WTC11 (cell line): Measurements from ENCODE around the gene ZNF398. TPM values are rescaled to one million over a fixed set of nuclear protein-coding genes. Genes with fewer than 3 reads are reported as not detected.

Source experiments
- ATAC-seq: fragments of 200-7000 bp; cut with Tn5 transposase; 2 replicates; pipeline ENCODE4 v1.10.0; 2021; ENCODE audit warnings: mild to moderate bottlenecking, moderate library complexity
- CTCF ChIA-PET: fragments of 300-600 bp; sonication (Branson Sonifier 250); formaldehyde crosslinking; loops from one replicate; lab custom pipeline; 2021; ENCODE audit warnings: antibody characterized with exemption; lab: Charles Lee
- POLR2A ChIA-PET: fragments of 350-600 bp; sonication (Branson Sonifier 250); formaldehyde crosslinking; loops from one replicate; lab custom pipeline; 2021; ENCODE audit warnings: antibody characterized with exemption; lab: Charles Lee
- DNase-seq: peaks from one replicate; pipeline ENCODE4 v3.0.0; 2021; ENCODE audit warnings: low spot score
- H3K27ac Mint-ChIP-seq: 2 replicates; pipeline ENCODE4 v1.8.0; 2021; ENCODE audit warnings: mixed read lengths
- H3K27me3 Mint-ChIP-seq: 2 replicates; pipeline ENCODE4 v1.8.0; 2021; ENCODE audit warnings: low read depth, mild to moderate bottlenecking, moderate library complexity, mixed read lengths
- H3K36me3 Mint-ChIP-seq: 2 replicates; pipeline ENCODE4 v1.8.0; 2021; ENCODE audit warnings: mixed read lengths
- H3K4me1 Mint-ChIP-seq: 2 replicates; pipeline ENCODE4 v1.8.0; 2022; ENCODE audit warnings: mixed read lengths
- H3K4me3 Mint-ChIP-seq: 2 replicates; pipeline ENCODE4 v1.8.0; 2021; ENCODE audit warnings: mild to moderate bottlenecking, moderate library complexity, mixed read lengths
- H3K9me3 Mint-ChIP-seq: 2 replicates; pipeline ENCODE4 v1.8.0; 2021; ENCODE audit warnings: mixed read lengths
- AFF4 ChIP-seq: sonication (generic); formaldehyde crosslinking; IDR thresholded peaks from 2 replicates; pipeline ENCODE4 v1.8.1; 2023; ENCODE audit warnings: mild to moderate bottlenecking, missing genetic modification reagents, borderline replicate concordance
- ARID4B ChIP-seq: sonication (generic); formaldehyde crosslinking; IDR thresholded peaks from 2 replicates; pipeline ENCODE4 v1.8.0; 2023; ENCODE audit warnings: missing genetic modification reagents, mild to moderate bottlenecking, borderline replicate concordance
- ELF4 ChIP-seq: sonication (generic); formaldehyde crosslinking; IDR thresholded peaks from 2 replicates; pipeline ENCODE4 v1.8.1; 2022; ENCODE audit warnings: low read depth, mild to moderate bottlenecking, moderate library complexity, missing genetic modification reagents
- MAX ChIP-seq: sonication (generic); formaldehyde crosslinking; IDR thresholded peaks from 2 replicates; pipeline ENCODE4 v1.8.0; 2022; ENCODE audit warnings: mild to moderate bottlenecking, missing genetic modification reagents
- NR1H2 ChIP-seq: sonication (generic); formaldehyde crosslinking; IDR thresholded peaks from 2 replicates; pipeline ENCODE4 v1.9.0; 2021; ENCODE audit warnings: mild to moderate bottlenecking, moderate library complexity, missing genetic modification reagents
- PRDM15 ChIP-seq: sonication (generic); formaldehyde crosslinking; IDR thresholded peaks from 2 replicates; pipeline ENCODE4 v1.8.0; 2022; ENCODE audit warnings: missing genetic modification reagents
- SMAD4 ChIP-seq: sonication (generic); formaldehyde crosslinking; IDR thresholded peaks from 2 replicates; pipeline ENCODE4 v1.8.0; 2022; ENCODE audit warnings: mild to moderate bottlenecking, missing genetic modification reagents
- TCF7 ChIP-seq: sonication (generic); formaldehyde crosslinking; IDR thresholded peaks from 2 replicates; pipeline ENCODE4 v1.8.0; 2022; ENCODE audit warnings: mild to moderate bottlenecking, low read depth, missing genetic modification reagents, moderate library complexity
- ZNF219 ChIP-seq: sonication (generic); formaldehyde crosslinking; IDR thresholded peaks from 2 replicates; pipeline ENCODE4 v1.8.0; 2023; ENCODE audit warnings: missing genetic modification reagents, mild to moderate bottlenecking, borderline replicate concordance
- ZNF423 ChIP-seq: fragments of 250-450 bp; sonication (Bioruptor Pico); IDR thresholded peaks from 2 replicates; pipeline ENCODE4 v2.1.2; 2022; ENCODE audit warnings: mild to moderate bottlenecking, moderate library complexity
- ZNF532 ChIP-seq: fragments of 250-450 bp; sonication (Bioruptor Pico); IDR thresholded peaks from 2 replicates; pipeline ENCODE4 v1.9.0; 2021; ENCODE audit warnings: mild to moderate bottlenecking, borderline replicate concordance
- total RNA-seq: library from RNA; stranded (reverse); gene quantifications from 3 replicates; pipeline ENCODE4 v1.2.3, GENCODE V29; 2021

Gene ZNF398
- total RNA-seq, 1 experiment from 2014 or later = 63.2 TPM

- H3K27ac Mint-ChIP-seq = no peak overlapping the region; the same call in 1 of the 2 replicates
- peaks cover 81% of the 10 kb centered on the region for H3K36me3 Mint-ChIP-seq
- POLR2A ChIA-PET = no interaction called here
- H3K4me3 Mint-ChIP-seq = no peak overlapping the region
- TF ChIP-seq TCF7 (CRISPR knock-in tag) = no peak
- TF ChIP-seq ELF4 (CRISPR knock-in tag) = no peak
- TF ChIP-seq ARID4B (CRISPR knock-in tag) = no peak
- no peak for TF ChIP-seq AFF4 (CRISPR knock-in tag)
- no peak for TF ChIP-seq ZNF532
- TF ChIP-seq PRDM15 (CRISPR knock-in tag) = no peak
- TF ChIP-seq MAX = no peak
- TF ChIP-seq SMAD4 (CRISPR knock-in tag) = no peak
- no peak for TF ChIP-seq ZNF219 (CRISPR knock-in tag)
- TF ChIP-seq ZNF423 (CRISPR knock-in tag) = no peak
- no peak for TF ChIP-seq NR1H2 (CRISPR knock-in tag)
- no peaks in the 10 kb centered on the region for H3K9me3 Mint-ChIP-seq
- peaks cover 13% of the 10 kb centered on the region for H3K4me1 Mint-ChIP-seq
- CTCF ChIA-PET = no interaction called here
- no peaks in the 10 kb centered on the region for H3K27me3 Mint-ChIP-seq
- DNase-seq (no peak), ATAC-seq (no peak)
These were observed 70.3 kb downstream of the ZNF398 start for GRCh38 chr7:149217570-149217969.
